Stimulated activated CD4-positive, alpha-beta T cell treated with anti-CD3 and anti-CD28 coated beads, Interleukin-4, amount 100 ng/mL, for 48 hours (primary cell): ENCODE data around the gene PLEKHM2.
"Not testable (repeated sequence)": the region's sequence is repeated elsewhere in the genome, so short reads cannot be mapped to it uniquely, and the experiment has no call there.

Experiments used
- DNase-seq, 2 donors: peaks; one replicate each; pipeline ENCODE4 v3.0.0-alpha.2; 2020; ENCODE audit warnings: low read depth in 2 of 2

PLEKHM2 gene

GRCh38 chr1:15676688-15677661 is 7.1 kb upstream of the PLEKHM2 start:
- no peak for DNase-seq

DNA sequence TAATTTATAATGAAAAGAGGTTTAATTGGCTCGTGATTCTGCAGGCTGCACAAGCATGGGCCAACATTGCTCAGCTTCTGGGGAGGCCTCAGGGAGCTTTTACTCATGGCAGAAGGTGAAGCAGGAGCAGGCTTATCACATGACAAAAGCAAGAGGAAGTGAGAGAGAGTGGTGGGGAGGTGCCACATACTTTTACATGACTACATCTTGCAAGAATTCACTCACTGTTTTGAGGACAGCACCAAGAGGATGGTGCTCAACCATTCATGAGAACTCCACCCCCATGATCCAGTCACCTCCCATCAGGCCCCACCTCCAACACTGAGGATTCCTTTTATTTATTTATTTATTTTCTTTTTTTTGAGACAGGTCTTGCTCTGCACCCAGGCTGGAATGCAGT is 5.5 kb upstream of the PLEKHM2 start:
- DNase-seq, result no peak

DNA sequence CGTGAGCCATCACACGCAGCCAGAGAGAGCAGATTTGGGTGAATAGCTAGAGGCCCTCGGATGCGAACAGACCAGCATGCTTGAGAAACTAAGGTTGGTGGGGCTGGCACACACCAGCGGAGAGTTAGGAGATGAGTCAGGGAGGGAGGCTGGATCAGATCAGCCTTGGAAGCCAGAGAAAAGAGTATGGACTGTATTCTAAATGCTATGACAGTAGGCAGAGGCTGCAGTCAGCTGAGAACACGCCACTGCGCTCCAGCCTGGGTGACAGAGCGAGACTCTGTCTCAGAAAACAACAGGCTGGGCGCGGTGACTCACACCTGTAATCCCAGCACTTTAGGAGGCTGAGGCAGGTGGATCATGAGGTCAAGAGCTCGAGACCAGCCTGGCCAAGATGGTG is 4.0 kb upstream of the PLEKHM2 start:
- peak in 1 of 2 donors; percentile 12 for DNase-seq

DNA sequence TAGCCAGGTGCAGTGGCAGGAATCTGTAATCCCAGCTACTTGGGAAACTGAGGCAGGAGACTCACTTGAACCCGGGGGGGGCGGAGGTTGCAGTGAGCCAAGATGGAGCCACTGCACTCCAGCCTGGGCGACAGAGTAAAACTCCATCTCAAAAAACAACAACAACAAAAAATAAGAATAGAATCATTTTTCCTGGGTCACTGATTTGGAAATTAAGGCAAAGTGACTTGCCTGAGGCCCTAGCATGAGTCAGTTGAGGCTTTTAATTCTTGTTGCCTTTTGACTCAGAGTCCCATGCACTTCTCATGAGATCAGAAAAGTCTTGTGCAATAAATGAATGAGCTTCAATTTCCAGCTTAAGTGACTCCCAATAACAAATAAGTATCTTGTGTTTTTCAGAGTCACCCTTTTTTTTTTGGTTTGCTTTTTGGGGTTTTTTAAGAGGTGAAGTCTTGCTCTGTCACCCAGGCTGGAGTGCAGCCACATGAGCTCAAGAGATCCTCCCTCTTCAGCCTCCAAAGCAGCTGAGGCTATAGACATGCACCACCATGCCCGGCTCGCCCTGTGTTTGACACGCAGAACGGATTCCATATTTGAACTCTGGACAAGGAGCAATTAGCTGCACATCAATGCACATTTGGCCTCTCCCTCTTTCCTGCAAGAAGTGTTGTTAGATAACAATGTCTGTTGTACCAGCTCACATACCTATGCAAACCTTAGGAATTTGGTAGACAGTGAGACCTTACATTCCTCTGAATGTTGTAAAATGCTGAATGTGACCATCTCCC is 3.4 kb upstream of the PLEKHM2 start:
- no peak for DNase-seq

DNA sequence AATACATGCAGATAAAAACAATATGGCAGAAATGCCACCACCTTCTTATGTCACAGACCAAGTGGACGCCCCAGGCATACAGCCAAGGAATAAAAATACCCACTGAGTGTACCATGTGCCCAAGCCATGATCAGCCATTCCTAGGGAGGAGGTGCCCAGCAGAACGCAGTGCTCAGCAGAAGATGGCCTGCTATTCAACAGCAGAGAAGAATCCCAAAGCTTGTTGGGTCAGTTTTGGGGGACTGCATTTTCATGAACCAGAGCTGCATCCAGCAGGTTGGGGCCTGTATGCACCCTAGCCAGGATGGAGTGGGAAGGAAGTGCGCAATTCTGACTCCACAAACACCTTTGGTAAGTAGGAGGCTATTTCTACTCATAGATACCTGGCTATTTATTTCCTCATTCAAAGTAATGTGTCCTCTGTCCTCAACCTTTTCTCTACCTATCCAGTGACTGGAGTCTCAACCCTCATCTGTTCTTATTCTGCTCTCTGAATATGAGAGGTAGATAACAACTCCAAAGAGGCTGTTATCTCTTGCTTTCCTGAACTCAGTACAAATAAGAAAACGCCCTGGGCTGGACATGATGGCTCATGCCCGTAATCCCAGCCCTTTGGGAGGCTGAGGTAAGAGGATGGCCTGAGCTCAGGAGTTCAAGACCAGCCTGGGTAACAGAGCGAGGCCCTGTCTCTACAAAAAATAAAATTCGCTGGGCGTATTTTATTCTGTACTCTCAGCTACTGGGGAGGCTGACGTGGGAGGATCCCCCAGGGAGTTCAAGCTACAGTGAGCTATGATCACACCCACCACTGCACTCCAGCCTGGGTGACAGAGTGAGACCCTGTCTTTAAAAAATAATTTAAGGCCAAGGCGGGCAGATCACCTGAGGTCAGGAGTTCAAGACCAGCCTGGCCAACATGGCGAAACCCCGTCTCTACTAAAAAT is 2.5 kb upstream of the PLEKHM2 start:
- no peak for DNase-seq

DNA sequence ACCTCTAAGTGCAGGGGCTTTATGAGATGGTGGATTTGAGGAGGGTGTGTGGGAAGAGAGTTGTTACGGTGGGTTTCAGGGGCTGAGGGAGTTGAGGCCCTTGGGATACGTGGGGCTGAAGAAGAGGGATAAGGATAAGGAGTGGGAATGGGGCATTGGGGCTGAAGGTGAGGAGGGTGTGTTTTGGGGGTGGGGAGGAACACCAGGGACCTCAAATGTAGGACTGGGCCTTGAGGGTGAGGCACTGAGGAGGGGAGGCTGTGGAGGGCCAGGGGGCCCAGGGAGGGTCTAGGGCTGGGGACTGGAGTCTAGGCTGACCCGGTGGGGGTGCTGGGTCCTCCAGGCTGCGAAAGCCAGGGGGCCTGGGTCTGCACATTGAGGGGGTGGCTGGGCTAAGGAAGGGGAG is 1.2 kb upstream of the PLEKHM2 start:
- DNase-seq, result no peak

- no peak for DNase-seq
Measured at GRCh38 chr1:15683345-15684039, 628 bp upstream of the PLEKHM2 start.

GRCh38 chr1:15684468-15685291 is 560 bp downstream of the PLEKHM2 start:
- DNase-seq, result peak in 1 of 2 donors; percentile 30

DNA sequence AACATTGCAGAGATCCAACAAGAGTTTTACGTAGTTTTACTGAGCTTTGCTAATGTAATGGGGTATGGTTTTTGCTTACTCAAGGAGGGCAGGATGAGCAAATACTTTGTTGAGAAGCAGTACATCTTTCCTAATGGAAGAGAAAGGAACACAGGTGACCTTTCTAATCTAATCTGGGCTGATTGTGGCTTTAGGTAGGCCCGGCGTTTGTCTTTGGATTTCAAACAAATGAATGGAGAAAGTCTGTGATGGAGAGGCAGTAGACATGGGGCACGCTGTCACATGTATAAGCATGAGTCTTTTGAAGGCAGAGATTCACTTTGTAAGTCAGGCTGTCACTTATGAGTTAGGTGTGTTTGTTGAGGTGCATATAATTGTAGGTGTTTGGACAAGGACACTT is 1.7 kb downstream of the PLEKHM2 start:
- no peak for DNase-seq

DNA sequence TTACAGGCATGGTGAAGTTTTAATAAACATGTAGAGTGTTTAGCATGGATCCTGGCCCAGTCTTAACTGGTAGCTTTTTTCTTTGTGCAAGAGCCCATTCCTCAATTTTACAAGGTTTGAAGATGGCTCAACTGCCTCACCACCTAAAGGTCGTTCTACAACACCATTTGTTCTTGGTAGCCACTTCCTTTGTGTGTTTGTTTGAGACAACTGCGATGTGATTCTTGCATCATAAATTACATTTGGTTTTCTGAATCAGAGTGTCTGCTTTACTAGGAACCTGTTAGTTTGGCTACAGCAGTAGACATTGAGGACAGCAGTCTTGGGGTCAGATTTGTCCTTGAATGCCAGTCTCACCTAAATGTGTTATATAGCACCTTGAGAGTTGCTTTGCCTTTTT is 3.3 kb downstream of the PLEKHM2 start:
- no peak for DNase-seq

DNA sequence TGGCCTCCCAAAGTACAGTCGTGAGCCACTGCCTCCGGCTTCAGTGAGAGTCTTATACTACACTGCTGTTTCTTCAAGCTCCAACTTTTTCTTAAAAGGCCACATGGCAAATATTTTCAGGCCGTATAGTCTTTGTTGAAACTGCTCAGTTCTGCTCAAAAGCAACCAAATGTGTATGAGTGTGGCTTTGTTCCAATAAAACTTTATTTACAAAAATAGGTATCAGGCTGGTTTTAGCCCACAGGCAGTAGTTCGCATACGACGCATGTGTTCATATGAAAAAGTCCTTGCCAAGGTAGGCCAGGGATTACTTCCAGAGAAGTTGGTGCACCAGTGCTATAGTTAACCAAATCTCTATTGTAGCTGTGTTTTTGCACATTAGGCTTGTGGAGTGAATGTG is 6.2 kb downstream of the PLEKHM2 start:
- no peak for DNase-seq

- no peak for DNase-seq
Measured at GRCh38 chr1:15691434-15692032, 7.4 kb downstream of the PLEKHM2 start.

- DNase-seq, result no peak
Measured at GRCh38 chr1:15692121-15692682, 8.1 kb downstream of the PLEKHM2 start.

DNA sequence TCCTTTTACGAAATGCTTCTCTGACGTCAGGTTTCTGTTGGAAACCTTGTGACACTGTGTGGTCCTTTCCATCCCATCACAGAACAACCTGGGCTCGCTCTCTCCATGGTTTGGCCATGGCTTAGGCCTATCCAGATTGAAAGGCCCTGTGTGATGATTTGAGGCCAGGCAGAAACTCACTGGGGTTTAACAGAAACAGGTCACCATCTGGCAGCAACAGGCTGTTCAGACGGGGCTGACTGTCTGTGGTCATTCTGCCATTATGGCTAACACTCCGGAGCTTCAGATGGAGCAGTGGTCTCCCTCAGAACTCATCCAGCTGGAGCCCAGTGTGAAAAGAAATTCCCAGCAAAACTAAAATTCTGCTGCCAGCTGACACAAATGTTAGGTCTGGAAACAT is 9.3 kb downstream of the PLEKHM2 start:
- DNase-seq, result no peak

GRCh38 chr1:15696956-15697521 is 12.9 kb downstream of the PLEKHM2 start:
- DNase-seq, result peak in 1 of 2 donors; percentile 14

- no peak for DNase-seq
Measured at GRCh38 chr1:15698201-15698600, 14.1 kb downstream of the PLEKHM2 start.

DNA sequence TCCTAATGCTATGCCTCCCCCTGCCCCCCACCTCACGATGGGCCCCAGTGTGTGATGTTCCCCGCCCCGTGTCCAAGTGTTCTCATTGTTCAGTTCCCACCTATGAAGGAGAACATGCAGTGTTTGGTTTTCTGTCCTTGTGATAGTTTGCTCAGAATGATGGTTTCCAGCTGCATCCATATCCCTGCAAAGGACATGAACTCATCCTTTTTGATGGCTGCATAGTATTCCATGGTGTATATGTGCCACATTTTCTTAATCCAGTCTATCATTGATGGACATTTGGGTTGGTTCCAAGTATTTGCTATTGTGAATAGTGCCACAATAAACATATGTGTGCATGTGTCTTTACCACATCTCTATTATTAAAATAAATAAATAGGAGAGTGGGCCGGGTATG is 15.2 kb downstream of the PLEKHM2 start:
- DNase-seq, result not testable (repeated sequence)

- no peak for DNase-seq
Measured at GRCh38 chr1:15700508-15700907, 16.4 kb downstream of the PLEKHM2 start.

GRCh38 chr1:15701784-15702183 is 17.7 kb downstream of the PLEKHM2 start:
- DNase-seq, result no peak
